ENCODE data around the gene CD2.

CD2 gene

DNA sequence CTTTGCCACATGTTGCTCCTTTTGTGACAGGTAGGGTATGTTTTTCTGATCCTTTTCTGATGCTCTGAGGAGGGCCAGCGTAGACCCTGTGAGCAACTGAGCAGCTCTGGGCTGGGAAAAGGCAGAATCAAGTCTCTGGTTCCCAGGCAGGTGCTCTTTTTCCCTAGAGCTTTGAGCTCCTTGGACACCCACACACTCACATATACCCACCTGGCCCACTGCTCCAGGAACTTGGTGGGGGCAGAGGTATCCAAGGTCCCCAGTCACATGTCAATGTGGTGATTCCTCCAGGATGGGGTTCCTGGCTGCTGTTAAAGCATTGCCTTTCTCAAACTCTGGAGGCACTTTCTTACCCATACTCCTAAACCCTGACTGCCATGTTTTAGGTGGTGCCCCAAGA, 5.4 kb downstream of the CD2 start:
- H3K9me3 Mint-ChIP-seq: no peaks in the 10 kb centered on the region
- H3K4me3 Mint-ChIP-seq: no peak overlapping the region
- intact Hi-C loops (cut with micrococcal nuclease): no loop called here
- H3K4me1 Mint-ChIP-seq (ENCODE audit: low read depth): peaks cover 43% of the 10 kb centered on the region
- H3K27ac Mint-ChIP-seq: no peak overlapping the region
- no peaks in the 10 kb centered on the region for H3K27me3 Mint-ChIP-seq
- peaks cover 15% of the 10 kb centered on the region for H3K36me3 Mint-ChIP-seq (ENCODE audit: low read depth)

DNA sequence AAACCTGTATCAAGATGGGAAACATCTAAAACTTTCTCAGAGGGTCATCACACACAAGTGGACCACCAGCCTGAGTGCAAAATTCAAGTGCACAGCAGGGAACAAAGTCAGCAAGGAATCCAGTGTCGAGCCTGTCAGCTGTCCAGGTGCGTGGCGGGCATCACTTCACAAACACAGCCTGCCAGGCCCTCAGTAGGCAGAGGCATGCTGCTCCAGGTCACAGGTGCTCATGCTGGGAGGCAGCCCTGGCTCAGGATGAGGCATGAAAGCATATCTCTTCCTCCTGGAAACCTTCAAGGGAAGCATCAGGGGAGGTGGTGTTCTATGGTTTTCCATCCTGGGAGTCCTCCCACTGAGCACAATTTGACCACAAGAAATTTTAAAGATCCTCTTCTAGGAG, 6.3 kb downstream of the CD2 start:
- H3K27me3 Mint-ChIP-seq: no peaks in the 10 kb centered on the region
- no peak overlapping the region for H3K27ac Mint-ChIP-seq
- no peak overlapping the region for H3K4me3 Mint-ChIP-seq
- intact Hi-C loops (cut with micrococcal nuclease): no loop called here
- peaks cover 38% of the 10 kb centered on the region for H3K4me1 Mint-ChIP-seq (ENCODE audit: low read depth)
- no peaks in the 10 kb centered on the region for H3K9me3 Mint-ChIP-seq
- peaks cover 18% of the 10 kb centered on the region for H3K36me3 Mint-ChIP-seq (ENCODE audit: low read depth)

DNA sequence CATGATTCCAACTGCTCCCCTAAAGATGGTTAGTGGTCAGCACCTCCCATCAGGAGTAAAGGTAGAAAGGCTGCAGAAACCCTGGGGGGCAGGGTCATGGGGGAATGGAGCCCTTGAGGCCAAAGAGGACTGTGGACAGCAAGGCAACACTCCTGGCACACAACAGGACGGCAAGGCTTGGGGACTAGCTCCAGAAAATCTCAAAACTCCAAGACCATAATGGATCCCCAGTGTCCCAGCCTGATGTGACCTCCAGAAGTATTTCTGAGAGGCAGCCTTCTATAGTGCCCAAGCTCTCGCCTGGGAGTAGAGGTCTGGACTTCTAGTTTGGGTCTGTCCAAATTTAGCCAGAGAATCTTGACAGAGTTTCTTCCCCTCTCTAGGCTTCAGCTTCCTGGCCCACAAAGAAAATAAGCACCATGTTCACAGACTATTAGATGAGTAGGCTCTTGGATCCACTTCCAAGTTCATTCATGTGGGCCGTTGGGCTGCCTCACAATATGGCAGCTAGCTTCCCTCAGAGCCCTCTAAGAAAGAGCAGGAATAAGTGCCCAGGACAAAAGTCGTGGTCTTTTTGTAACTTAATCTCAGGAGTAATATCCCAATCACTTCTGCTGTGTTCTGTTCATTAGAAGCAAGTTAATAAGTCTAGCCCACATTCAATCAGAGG, 6.9 kb downstream of the CD2 start:
- peaks cover 20% of the 10 kb centered on the region for H3K36me3 Mint-ChIP-seq (ENCODE audit: low read depth)
- intact Hi-C loops (cut with micrococcal nuclease): no loop called here
- no peaks in the 10 kb centered on the region for H3K27me3 Mint-ChIP-seq
- peaks cover 38% of the 10 kb centered on the region for H3K4me1 Mint-ChIP-seq (ENCODE audit: low read depth)
- no peak overlapping the region for H3K4me3 Mint-ChIP-seq
- H3K27ac Mint-ChIP-seq: no peak overlapping the region
- H3K9me3 Mint-ChIP-seq: no peaks in the 10 kb centered on the region

DNA sequence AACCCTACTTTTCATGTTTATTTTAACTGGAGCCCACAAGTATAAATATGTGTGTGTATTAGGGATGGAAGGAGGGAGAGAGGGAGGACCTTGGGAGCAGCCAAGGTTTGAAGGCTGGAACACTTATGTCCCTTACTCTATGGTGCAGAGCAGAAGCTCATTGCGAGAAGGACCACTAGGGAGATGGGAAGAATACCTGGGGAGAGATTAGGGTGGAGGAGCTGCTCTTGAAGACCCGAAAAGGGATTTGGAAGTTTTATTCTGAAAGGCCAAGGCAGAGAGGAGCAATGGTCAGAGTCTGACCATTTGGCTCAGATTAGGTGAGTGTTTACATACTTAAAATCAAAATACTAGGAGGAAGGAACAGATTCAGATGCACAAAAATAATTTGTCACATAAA, 8.1 kb downstream of the CD2 start:
- H3K9me3 Mint-ChIP-seq: no peaks in the 10 kb centered on the region
- intact Hi-C loops (cut with micrococcal nuclease): no loop called here
- H3K36me3 Mint-ChIP-seq (ENCODE audit: low read depth): peaks cover 20% of the 10 kb centered on the region
- H3K27me3 Mint-ChIP-seq: no peaks in the 10 kb centered on the region
- H3K27ac Mint-ChIP-seq: peak overlapping the region; percentile 36
- no peak overlapping the region for H3K4me3 Mint-ChIP-seq
- peaks cover 44% of the 10 kb centered on the region for H3K4me1 Mint-ChIP-seq (ENCODE audit: low read depth)

DNA sequence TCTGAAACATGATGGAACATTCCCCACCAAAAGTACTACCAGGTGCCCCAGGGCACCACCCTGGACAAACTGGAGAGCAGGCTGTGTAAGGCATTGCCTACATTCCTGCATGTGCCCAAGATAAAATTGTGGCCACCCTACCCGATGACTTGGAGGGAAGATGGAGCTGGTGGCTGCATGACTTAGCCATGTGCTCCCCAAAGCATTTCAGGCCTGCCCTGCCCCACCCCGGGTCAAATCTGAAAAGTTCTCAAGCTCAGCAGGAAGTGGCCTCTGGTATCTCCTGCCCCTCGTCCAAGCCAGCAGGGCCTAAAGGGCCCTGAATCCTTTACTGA, 8.5 kb downstream of the CD2 start:
- Mint-ChIP-seq H3K9me3 (no peaks in the 10 kb centered on the region), H3K4me3 (no peak overlapping the region), H3K27ac (peak overlapping the region; percentile 36), H3K4me1 (ENCODE audit: low read depth) (peaks cover 47% of the 10 kb centered on the region), H3K36me3 (ENCODE audit: low read depth) (peaks cover 20% of the 10 kb centered on the region), H3K27me3 (no peaks in the 10 kb centered on the region)
- intact Hi-C loops (cut with micrococcal nuclease): no loop called here

DNA sequence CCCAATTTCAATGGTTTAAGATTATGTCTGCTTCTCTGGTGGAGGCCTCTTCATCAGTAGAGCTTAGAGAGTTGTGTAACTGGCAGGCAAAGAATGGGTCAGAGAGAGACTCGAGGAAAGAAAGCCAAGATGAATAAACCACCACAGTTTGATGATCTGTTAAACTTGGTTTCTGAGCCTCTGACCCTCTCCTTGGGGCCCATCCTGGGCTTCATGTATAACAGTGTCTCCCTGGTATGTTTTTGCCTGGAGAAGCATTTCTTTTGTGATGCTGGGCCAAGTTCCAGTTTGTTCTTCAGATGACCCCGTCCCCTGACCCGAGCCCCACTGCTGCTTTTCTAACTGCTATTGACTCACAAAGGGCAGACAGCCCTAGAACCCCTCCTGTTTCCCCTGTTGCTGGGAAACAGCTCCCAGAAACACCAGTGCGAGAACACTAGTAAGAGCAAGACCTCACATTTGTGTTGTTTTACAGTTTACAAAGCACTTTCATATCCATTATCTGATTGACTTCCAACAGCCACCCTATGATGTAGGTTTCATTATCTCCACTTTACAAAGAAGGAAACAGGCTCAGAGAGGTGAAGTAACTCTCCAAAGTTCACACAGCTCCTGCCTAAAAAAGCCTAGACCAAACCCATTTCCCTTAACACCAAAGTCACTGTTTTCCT, 9.0 kb downstream of the CD2 start:
- Mint-ChIP-seq H3K36me3 (ENCODE audit: low read depth) (peaks cover 21% of the 10 kb centered on the region), H3K27ac (peak overlapping the region; percentile 36), H3K4me3 (no peak overlapping the region), H3K9me3 (no peaks in the 10 kb centered on the region), H3K4me1 (ENCODE audit: low read depth) (peaks cover 48% of the 10 kb centered on the region), H3K27me3 (no peaks in the 10 kb centered on the region)
- intact Hi-C loops (cut with micrococcal nuclease): no loop called here

DNA sequence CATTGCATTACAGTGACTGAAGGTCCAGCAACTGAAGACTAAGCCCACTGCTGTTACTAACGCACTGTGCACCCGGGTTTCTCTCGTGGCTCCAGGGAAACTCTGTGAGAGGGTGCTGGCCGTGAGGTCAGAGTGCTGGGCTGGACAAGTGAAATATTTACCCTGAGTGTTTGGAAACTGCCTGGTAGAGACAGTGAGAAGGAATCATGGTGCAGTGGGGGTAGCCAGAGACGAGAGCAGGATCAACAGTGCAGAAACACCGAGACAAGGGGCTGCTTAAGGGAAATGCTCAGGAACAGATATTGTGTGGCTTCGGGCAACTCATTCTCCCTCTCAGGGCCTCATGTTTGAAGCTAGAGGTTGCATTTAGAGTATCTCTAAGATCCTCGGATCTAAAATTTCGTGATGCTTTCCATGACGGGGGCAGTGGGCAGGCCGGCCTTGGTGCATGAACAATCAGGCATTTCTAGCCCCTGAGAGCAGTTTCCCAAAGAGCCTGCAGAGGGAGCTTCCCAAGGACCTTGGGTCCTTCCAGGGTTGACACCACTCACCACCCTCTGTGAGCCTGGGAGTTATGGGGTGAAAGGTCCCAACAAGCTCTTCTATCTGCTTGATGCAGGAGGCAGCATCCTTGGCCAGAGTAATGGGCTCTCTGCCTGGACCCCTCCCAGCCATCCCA, 9.7 kb downstream of the CD2 start:
- H3K27me3 Mint-ChIP-seq: peaks cover 5% of the 10 kb centered on the region
- no peaks in the 10 kb centered on the region for H3K9me3 Mint-ChIP-seq
- peak overlapping the region; percentile 36 for H3K27ac Mint-ChIP-seq
- intact Hi-C loops (cut with micrococcal nuclease): loop anchor here (2.0 kb wide), 1 partner anchor 57 kb away; no protein-coding TSS in a partner anchor
- no peak overlapping the region for H3K4me3 Mint-ChIP-seq
- peaks cover 54% of the 10 kb centered on the region for H3K4me1 Mint-ChIP-seq (ENCODE audit: low read depth)
- peaks cover 26% of the 10 kb centered on the region for H3K36me3 Mint-ChIP-seq (ENCODE audit: low read depth)

DNA sequence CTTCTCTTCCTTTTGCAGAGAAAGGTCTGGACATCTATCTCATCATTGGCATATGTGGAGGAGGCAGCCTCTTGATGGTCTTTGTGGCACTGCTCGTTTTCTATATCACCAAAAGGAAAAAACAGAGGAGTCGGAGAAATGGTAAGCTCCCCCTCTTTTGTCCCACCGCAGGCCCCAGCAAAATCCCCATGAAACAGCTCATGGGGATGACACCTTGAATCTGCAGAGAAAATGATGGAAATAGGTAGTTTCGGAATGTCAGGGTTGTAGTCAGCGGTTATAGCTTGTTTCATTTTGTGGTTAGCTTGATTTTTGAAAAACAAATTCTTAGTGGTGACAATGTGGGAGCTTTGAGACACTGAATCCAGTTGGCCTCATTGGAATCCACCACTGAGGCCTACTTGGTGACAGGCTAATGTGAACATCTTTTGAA, 10.3 kb downstream of the CD2 start:
- no peak overlapping the region for H3K4me3 Mint-ChIP-seq
- no peak overlapping the region for H3K27ac Mint-ChIP-seq
- H3K27me3 Mint-ChIP-seq: peaks cover 5% of the 10 kb centered on the region
- H3K36me3 Mint-ChIP-seq (ENCODE audit: low read depth): peaks cover 26% of the 10 kb centered on the region
- intact Hi-C loops (cut with micrococcal nuclease): loop anchor here (2.0 kb wide), 1 partner anchor 56 kb away; no protein-coding TSS in a partner anchor
- H3K4me1 Mint-ChIP-seq (ENCODE audit: low read depth): peaks cover 55% of the 10 kb centered on the region
- H3K9me3 Mint-ChIP-seq: no peaks in the 10 kb centered on the region

DNA sequence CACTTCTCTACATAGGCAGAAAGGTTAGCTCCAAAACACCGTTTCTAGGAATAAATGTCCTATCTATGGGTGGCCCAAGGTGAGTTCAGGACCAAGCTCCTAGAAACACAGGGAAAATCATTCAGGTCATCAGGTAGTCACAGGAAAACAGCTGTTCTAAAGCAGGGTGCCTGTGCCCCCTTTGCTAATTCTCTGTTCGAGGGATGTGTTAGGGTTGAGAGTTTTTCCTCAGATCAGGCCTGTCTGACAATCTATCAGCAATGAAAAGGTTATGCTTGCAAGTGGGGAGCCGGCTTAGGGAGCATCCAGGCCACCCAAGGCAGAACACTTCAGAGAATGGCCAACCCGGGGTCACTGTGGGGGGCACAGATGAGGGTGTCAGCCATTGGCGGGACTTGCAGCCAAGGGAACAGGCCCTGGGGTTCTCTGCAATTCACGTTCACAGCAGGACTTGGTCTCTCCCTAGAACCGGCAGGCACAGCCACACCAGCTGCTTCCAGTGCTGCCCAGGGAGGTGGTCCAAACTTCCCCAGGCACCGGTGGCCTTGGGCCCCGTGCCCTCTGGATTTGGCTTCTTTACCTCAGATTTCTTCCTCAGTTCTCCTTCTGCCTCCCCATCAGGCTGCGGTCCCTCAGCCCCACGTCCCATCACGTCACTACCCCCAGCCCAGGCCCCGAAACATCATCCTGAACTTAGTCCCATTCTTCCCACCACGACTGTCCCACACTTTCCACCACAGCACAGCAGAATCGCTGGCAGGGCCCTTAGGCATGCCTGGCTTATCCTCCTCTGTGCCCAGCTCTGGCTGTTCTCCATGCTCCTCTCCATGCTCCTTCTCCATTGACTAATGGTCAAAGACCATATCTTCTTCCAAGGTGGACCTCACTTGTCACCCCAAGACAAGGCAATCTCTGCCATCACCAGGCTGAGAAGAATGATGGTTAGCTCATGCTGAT, 11.0 kb downstream of the CD2 start:
- H3K4me1 Mint-ChIP-seq (ENCODE audit: low read depth): peaks cover 62% of the 10 kb centered on the region
- peaks cover 26% of the 10 kb centered on the region for H3K36me3 Mint-ChIP-seq (ENCODE audit: low read depth)
- no peak overlapping the region for H3K4me3 Mint-ChIP-seq
- no peaks in the 10 kb centered on the region for H3K9me3 Mint-ChIP-seq
- H3K27ac Mint-ChIP-seq: peak overlapping the region; percentile 9
- intact Hi-C loops (cut with micrococcal nuclease): loop anchor here (2.0 kb wide), 1 partner anchor 56 kb away; no protein-coding TSS in a partner anchor
- H3K27me3 Mint-ChIP-seq: peaks cover 5% of the 10 kb centered on the region

DNA sequence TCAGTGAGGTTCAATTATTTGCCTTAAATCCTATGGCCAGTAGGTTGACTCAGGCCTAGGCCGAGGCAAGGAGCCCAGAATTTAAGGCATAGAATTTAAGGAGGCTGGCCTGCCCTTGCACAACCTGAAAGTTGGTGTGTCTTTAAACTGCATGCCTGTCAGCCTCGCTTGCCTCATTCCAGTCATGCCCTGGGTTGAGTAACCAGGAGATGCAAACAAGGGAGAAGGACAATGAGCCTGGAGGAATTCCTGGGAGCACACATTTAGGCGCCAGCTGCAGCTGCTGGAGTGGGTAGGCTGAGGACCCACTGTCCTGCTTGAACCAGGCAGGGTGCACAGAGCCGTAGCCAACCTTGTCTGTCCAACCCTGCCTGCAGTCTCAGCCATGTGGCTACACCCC, 11.7 kb downstream of the CD2 start:
- H3K4me3 Mint-ChIP-seq: no peak overlapping the region

DNA sequence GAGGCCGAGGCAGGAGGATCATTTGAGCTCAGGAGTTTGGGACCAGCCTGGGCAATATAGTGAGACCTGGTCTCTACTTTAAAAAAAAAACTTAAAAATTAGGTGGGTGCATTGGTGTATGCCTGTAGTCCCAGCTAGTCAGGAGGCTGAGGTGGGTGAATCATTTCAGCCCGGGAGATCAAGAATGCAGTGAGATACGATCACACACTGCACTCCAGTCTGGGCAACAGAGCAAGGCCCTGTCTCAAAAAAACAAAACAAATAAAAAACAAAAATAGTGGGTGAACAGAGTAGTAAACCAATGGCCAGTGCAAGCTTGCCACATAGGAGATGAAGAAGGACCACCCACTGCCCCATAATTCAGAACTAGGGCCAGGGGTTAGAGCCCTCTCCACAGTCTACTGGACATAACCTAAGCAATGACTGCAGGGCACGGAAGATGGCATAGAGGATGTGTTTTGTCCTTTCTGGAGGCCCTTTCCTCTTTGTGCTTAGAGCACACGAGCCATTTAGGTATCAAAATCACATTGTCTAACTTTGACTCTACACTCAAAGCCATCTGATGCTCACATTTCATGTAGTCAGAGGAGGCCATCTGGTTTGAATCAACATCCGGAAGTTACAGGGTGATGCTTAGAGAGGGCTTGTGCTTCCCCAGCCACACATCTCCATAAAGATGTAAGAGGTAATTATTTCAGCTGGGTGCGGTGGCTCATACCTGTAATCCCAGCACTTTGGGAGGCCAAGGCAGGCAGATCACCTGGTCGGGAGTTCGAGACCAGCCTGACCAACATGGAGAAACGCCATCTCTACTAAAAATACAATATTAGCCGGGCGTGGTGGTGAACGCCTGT, 12.6 kb downstream of the CD2 start:
- no peak overlapping the region for H3K27ac Mint-ChIP-seq
- H3K4me1 Mint-ChIP-seq (ENCODE audit: low read depth): peaks cover 69% of the 10 kb centered on the region
- no peak overlapping the region for H3K4me3 Mint-ChIP-seq
- intact Hi-C loops (cut with micrococcal nuclease): no loop called here
- peaks cover 12% of the 10 kb centered on the region for H3K36me3 Mint-ChIP-seq (ENCODE audit: low read depth)
- H3K27me3 Mint-ChIP-seq: peaks cover 7% of the 10 kb centered on the region
- no peaks in the 10 kb centered on the region for H3K9me3 Mint-ChIP-seq

More for the DNA sequence above, 11.7 kb downstream of the CD2 start:
- Mint-ChIP-seq H3K9me3 (no peaks in the 10 kb centered on the region), H3K4me1 (ENCODE audit: low read depth) (peaks cover 69% of the 10 kb centered on the region), H3K27me3 (peaks cover 7% of the 10 kb centered on the region), H3K27ac (peak overlapping the region; percentile 9), H3K36me3 (ENCODE audit: low read depth) (peaks cover 20% of the 10 kb centered on the region)
- intact Hi-C loops (cut with micrococcal nuclease): loop anchor here (2.0 kb wide), 1 partner anchor 55 kb away; no protein-coding TSS in a partner anchor

DNA sequence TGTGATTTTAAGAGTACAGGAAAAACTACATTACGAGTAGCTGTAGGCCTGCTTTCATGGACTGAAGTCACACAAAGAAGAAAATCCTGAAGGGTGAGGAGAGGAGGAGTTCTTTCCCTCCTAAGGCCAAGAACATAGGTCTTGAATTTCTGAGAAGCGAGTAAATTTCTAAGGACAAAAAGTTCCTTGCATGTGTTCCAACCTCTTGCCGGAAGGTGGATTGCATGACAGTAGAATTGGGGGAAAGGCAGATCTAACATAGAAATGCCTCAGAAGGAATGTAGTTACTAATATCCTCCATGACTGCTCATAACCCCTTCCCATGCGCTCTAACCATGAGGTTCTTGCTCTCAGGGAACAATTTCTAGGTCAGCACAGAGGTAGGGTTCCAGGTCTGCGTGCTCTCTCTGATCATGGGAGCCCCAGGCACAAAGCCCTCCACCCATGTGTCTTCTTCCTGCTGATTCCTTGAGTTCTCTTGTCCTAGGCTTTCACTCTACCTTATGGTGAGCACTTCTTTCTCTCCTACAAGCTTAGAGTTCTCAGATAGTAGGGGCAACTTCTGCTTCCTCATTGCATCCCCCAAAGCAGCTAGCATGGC, 13.7 kb downstream of the CD2 start:
- intact Hi-C loops (cut with micrococcal nuclease): no loop called here
- H3K4me3 Mint-ChIP-seq: no peak overlapping the region
- peaks cover 60% of the 10 kb centered on the region for H3K4me1 Mint-ChIP-seq (ENCODE audit: low read depth)
- H3K9me3 Mint-ChIP-seq: no peaks in the 10 kb centered on the region
- H3K36me3 Mint-ChIP-seq (ENCODE audit: low read depth): peaks cover 12% of the 10 kb centered on the region
- H3K27ac Mint-ChIP-seq: no peak overlapping the region
- peaks cover 7% of the 10 kb centered on the region for H3K27me3 Mint-ChIP-seq

Data from dendritic cell treated with granulocyte-macrophage colony-stimulating factor and Interleukin-4, amounts not matched to agents 40 ng/mL and 50 ng/mL, for 4 days (primary cell).